Stomach smooth muscle (tissue), 2 donors: ENCODE measurements around the gene TBC1D3B.

Experiments used
- H3K27ac ChIP-seq: one replicate; pipeline ENCODE4 v1.7.0; 2013; ENCODE audit warnings: mild to moderate bottlenecking, low read length, inconsistent platforms
- H3K27me3 ChIP-seq, 2 donors: one replicate each; pipeline ENCODE4 v1.7.0; 2013; ENCODE audit warnings: low read length in 2 of 2; ENCODE audit not compliant: insufficient read depth in 2 of 2, control insufficient read depth in 1 of 2
- H3K36me3 ChIP-seq, 2 donors: one replicate each; pipeline ENCODE4 v1.7.0; 2013; ENCODE audit warnings: low read length in 2 of 2; ENCODE audit not compliant: control insufficient read depth in 2 of 2, insufficient read depth in 2 of 2
- H3K4me1 ChIP-seq: one replicate; pipeline ENCODE4 v1.7.0; 2013; ENCODE audit warnings: low read length; ENCODE audit not compliant: control insufficient read depth, insufficient read depth
- H3K4me3 ChIP-seq, 2 donors: one replicate each; pipeline ENCODE4 v1.7.0; 2013; ENCODE audit warnings: low read length in 2 of 2
- H3K9ac ChIP-seq, 2 donors: one replicate each; pipeline ENCODE4 v1.7.0; 2013; ENCODE audit warnings: low read length in 2 of 2, mild to moderate bottlenecking in 1 of 2
- H3K9me3 ChIP-seq, 2 donors: one replicate each; pipeline ENCODE4 v1.7.0; 2013; ENCODE audit warnings: low read length in 2 of 2; ENCODE audit not compliant: control insufficient read depth in 2 of 2
- donor health status: healthy.
- donor health status: Pancreatic carcinoma.

TBC1D3B gene

DNA sequence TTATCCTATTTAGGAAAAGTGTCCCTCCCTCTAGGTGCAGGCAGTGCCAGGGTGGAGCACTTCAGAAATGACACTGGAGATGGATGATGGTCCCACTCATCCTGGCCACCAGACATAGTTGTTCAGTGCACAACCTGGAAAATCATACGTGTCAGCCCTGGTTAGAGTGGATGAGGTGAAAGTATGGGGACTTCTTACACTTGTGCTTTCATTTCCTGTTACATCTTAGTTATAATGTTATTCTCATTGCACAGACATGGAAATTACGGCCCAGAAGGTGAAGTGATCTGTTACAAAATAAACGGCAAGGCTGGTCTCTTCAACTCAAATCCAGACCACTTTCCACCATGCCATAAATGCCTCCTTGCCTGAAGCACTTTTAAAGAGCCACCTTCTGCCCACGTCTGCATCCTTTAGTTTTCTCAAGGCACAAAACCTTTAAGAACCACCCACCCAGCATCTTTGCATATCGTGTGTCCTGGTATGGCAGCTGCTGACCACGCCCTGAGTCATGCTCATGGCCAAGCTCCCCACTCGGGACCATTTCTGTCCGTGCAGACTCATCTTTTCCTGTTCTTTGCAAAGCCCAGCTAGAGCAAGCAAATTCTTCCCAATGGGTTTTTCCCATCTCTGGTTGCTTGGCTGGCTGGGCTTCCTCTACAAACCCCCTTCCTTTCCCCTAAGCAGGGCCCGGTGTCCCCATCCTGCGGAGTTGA, 22.4 kb downstream of the TBC1D3B start:
- no peak overlapping the region for H3K27ac ChIP-seq
- H3K27me3 ChIP-seq = peaks cover 0 to 2% of the 10 kb centered on the region in 2 donors
- H3K9me3 ChIP-seq = no peaks in the 10 kb centered on the region
- no peaks in the 10 kb centered on the region for H3K36me3 ChIP-seq
- H3K4me1 ChIP-seq = peaks cover 3% of the 10 kb centered on the region
- no peak overlapping the region for H3K4me3 ChIP-seq
- H3K9ac ChIP-seq = no peak overlapping the region

DNA sequence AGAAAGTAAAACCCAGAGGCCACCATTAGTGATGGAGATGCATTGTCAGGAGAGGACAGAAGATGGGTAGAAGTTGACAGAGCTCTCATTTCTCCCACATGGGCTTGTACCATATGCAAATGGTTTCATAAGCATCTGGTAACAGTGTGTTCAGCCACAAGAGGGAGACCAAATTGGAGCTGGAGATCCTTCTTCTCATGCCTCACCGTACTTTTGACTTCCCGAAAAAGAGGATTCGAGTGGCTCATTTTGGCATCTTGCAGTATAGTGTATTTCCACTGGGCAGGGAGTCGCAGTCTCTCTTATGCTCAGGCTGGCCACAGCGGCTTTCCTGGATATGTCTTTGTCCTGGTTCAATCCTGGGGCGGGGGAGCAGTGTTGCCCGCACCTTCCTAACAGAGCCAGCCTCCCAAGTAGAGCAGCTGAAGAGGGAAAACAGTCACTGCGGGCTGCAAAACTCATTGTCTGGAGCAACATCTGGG, 23.8 kb downstream of the TBC1D3B start:
- Histone ChIP-seq H3K4me3 (no peak overlapping the region), H3K36me3 (no peaks in the 10 kb centered on the region), H3K9me3 (no peaks in the 10 kb centered on the region), H3K9ac (no peak overlapping the region), H3K4me1 (peaks cover 3% of the 10 kb centered on the region), H3K27me3 (peaks cover 0 to 2% of the 10 kb centered on the region in 2 donors), H3K27ac (no peak overlapping the region)

DNA sequence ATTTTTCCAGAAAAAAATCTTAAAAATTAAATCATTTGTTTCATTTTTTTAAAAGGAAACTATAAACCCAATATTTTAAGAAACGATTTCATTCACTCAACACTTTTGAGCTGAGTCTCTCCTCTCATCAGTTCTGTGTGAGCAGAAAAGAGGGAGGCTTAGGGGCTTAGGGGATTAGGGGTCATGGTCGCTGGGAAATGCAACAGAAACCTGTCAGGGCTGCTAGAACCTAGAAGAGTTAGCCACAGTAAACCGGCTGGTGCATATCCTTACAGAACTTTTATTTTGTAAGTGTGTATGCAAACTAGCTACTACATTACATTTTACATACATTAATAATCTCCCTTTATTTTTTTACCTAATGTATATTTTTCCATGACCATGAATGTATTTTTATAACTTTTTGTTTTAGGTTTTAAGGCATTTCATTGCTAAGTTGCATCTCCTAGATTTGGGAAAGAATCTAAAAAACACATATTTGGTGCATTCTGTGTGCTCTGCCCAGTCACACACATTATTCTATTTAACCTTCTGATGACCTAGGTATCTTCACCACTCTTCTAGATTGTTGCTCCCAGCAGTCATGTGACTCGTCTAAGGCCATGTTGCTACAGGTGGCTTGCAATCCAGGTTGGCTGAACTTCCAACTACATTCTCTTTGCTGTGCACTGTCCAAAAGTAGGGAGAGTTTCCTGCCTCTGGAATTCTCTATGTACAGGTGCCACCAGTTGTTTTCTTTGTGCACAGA, 24.4 kb downstream of the TBC1D3B start:
- no peak overlapping the region for H3K27ac ChIP-seq
- no peak overlapping the region for H3K4me3 ChIP-seq
- peaks cover 3% of the 10 kb centered on the region for H3K4me1 ChIP-seq
- H3K9me3 ChIP-seq = no peaks in the 10 kb centered on the region
- H3K27me3 ChIP-seq = peaks cover 0 to 2% of the 10 kb centered on the region in 2 donors
- H3K9ac ChIP-seq = no peak overlapping the region
- H3K36me3 ChIP-seq = no peaks in the 10 kb centered on the region

DNA sequence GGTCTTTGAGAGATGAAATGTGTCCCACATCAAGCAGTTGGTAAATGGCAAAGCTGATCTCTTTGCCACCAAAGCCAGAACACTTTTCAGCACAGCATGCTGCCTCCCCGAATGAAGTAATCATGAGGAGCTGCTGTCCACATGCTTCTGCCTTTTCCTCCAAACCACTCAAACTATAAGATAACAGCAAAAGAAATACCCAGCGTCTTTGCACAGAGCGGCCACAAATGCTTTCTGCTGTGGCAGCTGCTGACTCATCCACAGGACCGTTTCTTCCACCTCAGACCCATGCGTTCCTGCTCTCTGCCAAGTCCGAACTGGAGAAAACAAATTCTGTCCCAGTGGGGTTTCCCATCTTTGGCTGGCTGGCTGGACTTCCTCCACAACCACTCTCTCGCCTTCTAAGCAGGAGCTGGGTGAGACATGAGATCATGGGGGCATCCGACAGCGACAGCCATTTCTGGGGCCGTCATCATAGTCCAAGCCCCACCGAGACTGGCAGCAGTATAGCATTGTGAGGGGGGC, 27.1 kb downstream of the TBC1D3B start:
- Histone ChIP-seq H3K36me3 (no peaks in the 10 kb centered on the region), H3K27ac (no peak overlapping the region), H3K4me3 (peak overlapping the region; percentile 1 to 47)

DNA sequence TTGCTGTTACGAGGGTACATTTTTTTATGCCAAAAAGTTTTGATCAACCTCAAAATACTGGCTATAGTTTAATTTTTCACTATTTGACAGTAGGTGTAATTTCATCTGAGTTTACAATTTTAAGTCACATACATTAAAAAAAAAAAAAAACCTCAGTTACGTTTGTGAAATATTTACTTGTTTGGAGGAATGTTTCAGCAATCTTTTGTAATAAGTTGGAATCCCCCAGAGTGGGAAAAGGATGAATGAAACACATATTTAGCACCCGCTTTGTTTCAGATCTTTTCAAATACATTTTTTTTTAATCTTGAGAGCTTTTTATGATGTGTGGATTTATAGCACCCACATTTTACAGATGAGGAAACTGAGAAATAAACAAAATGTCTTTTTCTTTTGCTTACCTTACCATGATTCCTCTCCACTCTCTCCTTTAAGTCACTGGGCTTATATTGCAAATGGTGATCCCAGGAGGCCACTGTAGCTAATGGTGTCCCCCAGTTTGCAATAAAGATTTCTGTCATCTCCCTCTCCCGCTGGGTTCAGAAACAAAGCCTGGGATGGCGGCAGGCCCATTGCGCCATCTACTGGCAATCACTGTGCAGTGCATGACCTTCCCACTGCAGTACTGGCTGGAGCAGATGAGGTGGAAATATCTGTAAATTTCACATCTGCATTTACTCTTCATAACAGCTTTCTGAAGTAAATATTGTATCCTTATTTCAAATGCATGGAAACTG, 27.7 kb downstream of the TBC1D3B start:
- Histone ChIP-seq H3K9ac (no peak overlapping the region), H3K36me3 (no peaks in the 10 kb centered on the region), H3K9me3 (no peaks in the 10 kb centered on the region), H3K27ac (no peak overlapping the region), H3K4me3 (peak overlapping the region; percentile 1 to 47), H3K27me3 (no peaks in the 10 kb centered on the region), H3K4me1 (peaks cover 3% of the 10 kb centered on the region)

More for the DNA sequence above, 27.1 kb downstream of the TBC1D3B start:
- Histone ChIP-seq H3K9ac (no peak overlapping the region), H3K27me3 (peaks cover 0 to 2% of the 10 kb centered on the region in 2 donors), H3K4me1 (peaks cover 3% of the 10 kb centered on the region), H3K9me3 (no peaks in the 10 kb centered on the region)

DNA sequence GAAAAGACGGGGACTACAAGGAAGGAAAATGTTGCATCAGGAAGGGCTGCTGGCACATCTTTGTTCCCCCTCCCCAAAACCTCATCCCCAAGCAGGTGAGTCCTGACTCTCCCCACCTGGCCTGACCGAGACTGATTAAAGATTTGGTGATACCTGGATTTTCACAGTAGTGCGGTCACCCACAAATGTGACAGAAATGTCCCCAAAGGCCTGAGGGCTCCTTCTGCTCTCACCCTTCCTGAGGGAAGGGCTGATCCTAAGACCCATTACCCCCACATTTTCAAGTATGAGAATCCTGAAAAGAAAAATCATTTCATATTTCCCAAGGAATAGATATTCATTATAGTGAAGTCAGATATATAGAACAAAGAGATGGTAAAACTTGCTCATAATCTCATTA, 28.8 kb downstream of the TBC1D3B start:
- H3K9ac ChIP-seq = no peak overlapping the region
- no peak overlapping the region for H3K27ac ChIP-seq
- H3K4me3 ChIP-seq = no peak overlapping the region
- no peaks in the 10 kb centered on the region for H3K27me3 ChIP-seq
- no peaks in the 10 kb centered on the region for H3K9me3 ChIP-seq
- peaks cover 3% of the 10 kb centered on the region for H3K4me1 ChIP-seq
- no peaks in the 10 kb centered on the region for H3K36me3 ChIP-seq

DNA sequence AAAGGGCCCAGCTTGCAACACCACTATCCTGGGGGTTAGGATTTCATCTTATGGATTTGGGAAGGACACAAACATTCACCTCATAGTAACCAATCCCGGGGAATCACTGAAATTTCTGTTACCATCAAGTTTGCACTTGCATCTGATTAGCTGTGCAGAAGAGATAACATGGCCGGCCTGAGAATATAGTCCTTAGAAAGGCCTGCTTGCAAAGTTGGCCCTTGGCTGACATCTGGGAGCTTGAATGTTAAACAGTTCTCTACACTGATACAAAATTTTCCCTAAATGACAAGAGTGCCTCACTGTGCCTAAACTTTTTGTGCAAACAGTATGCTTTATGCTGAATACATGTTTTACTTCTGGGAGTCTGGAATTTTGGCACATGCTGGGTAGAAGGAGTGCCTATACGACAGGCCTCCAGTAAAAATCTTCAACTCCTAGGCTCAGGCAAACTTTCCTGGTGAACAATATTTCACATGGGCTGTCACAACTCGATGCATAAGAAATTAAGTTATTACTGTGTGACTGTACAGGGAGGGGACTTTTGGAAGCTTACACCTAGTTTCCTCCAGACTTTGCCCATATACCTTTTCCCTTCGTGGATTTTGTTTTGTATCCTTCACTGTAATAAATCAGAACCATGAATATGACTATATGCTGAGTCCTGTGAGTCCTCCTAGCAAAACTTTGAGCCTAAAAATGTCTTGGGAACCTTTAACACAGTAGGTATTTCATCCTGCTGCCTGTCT, 31.3 kb downstream of the TBC1D3B start:
- H3K4me1 ChIP-seq = peaks cover 3% of the 10 kb centered on the region
- H3K36me3 ChIP-seq = no peaks in the 10 kb centered on the region
- H3K27ac ChIP-seq = no peak overlapping the region
- no peaks in the 10 kb centered on the region for H3K27me3 ChIP-seq
- H3K4me3 ChIP-seq = no peak overlapping the region
- no peaks in the 10 kb centered on the region for H3K9me3 ChIP-seq
- H3K9ac ChIP-seq = no peak overlapping the region

DNA sequence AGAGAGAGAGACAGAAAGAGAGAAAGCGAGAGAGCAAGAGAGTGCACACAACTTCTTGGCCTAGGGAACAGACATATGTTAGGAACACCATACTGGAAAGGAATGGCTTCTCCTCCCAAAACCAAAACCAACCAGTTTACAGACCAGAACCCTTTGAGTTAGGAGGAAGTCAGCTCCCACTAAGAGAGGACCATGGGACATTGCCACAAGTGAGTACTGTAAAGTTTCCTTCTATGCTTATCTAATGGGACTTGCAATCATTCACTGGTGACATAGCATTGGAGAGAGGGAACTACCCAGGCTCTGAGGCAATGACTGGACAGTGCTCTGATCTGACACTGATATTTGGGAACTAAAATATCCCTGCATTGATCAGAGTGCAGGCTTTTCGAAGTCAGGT, 32.4 kb downstream of the TBC1D3B start:
- Histone ChIP-seq H3K36me3 (no peaks in the 10 kb centered on the region), H3K27me3 (no peaks in the 10 kb centered on the region), H3K9me3 (no peaks in the 10 kb centered on the region), H3K9ac (no peak overlapping the region), H3K27ac (no peak overlapping the region), H3K4me3 (no peak overlapping the region), H3K4me1 (no peaks in the 10 kb centered on the region)

DNA sequence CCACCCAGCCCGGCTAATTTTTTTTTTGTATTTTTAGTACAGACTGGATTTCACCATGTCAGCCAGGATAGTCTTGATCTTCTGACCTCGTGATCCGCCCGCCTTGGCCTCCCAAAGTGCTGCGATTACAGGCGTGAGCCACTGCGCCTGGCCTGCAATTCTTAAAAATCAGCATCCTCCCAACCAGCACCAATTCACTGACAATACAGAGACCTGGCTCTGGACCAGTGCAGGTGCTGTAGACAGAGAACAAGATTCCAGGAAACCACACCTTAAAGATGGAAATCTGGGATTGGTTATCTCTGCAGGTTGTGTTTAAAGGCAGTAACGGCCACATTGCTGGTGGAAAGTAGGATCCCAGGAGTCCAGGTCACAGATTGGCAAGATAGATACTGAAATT, 33.6 kb downstream of the TBC1D3B start:
- H3K4me3 ChIP-seq = no peak overlapping the region
- H3K27ac ChIP-seq = no peak overlapping the region
- no peak overlapping the region for H3K9ac ChIP-seq
- H3K27me3 ChIP-seq = no peaks in the 10 kb centered on the region
- H3K4me1 ChIP-seq = no peaks in the 10 kb centered on the region
- H3K9me3 ChIP-seq = no peaks in the 10 kb centered on the region
- no peaks in the 10 kb centered on the region for H3K36me3 ChIP-seq

DNA sequence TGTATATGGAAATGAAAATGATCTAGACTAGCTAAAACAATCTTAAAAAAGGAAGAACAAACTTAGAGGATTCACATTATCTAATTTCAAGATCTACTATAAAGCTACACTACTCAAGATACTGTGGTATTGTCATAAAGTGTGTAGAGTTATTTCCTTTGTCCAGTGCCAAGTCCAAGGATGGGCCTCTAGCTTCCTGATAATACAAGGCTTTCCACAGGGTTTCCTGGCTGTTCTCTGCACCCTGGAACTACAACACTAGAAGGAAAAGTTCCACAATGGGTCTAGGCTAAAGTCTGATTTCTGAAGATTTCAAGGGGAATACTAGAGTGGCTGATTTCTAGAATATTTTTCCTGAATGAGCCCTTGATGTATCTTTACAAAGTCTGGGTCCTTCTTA, 34.2 kb downstream of the TBC1D3B start:
- Histone ChIP-seq H3K27me3 (no peaks in the 10 kb centered on the region), H3K9me3 (no peaks in the 10 kb centered on the region), H3K9ac (no peak overlapping the region), H3K36me3 (no peaks in the 10 kb centered on the region), H3K4me1 (no peaks in the 10 kb centered on the region), H3K27ac (no peak overlapping the region), H3K4me3 (no peak overlapping the region)
